ENCODE measurements around the gene RPRD1B.
"Not testable (repeated sequence)": the region's sequence is repeated elsewhere in the genome, so short reads cannot be mapped to it uniquely, and the experiment has no call there.

Gene RPRD1B

GRCh38 chr20:38076548-38076947, 43.0 kb downstream of the RPRD1B start:
- DNase-seq, result no peak

- DNase-seq, result no peak
These were observed 44.5 kb downstream of the RPRD1B start for GRCh38 chr20:38078084-38078483.

DNA sequence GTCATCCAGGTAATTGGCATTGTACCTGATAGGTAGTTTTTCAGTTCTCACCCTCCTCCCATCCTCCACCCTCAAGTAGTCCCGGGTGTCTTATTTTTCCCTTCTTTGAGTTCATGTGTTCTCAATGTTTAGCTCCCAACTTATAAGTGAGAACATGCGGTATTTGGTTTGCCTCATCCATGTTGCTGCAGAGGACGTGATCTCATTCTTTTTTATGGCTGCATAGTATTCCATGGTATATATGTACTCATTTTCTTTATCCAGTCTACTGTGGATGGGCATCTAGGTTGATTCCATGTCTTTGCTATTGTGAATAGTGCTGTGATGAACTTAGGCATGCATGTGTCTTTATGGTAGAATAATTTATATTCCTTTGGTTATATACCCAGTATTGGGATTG, 45.8 kb downstream of the RPRD1B start:
- DNase-seq, result no peak

DNA sequence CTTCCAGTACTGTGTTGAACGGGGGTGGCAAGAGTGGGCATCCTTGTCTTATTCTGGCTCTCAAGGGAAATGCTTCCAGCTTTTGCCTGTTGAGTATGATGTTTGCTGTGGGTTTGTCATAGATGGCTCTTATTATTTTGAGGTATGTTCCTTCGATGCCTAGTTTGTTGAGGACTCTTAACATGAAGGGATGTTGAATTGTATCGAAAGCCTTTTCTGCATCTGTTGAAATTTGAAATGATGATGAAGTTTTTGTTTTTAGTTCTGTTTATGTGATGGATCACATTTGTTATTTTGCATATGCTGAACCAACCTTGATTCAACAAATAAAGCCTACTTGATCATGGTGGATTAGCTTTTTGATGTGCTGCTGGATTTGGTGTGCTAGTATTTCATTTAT, 48.0 kb downstream of the RPRD1B start:
- no peak for DNase-seq

- DNase-seq, result no peak
These were observed 49.3 kb downstream of the RPRD1B start for GRCh38 chr20:38082894-38083293.

- DNase-seq, result no peak
These were observed 49.9 kb downstream of the RPRD1B start for GRCh38 chr20:38083338-38084048.

DNA sequence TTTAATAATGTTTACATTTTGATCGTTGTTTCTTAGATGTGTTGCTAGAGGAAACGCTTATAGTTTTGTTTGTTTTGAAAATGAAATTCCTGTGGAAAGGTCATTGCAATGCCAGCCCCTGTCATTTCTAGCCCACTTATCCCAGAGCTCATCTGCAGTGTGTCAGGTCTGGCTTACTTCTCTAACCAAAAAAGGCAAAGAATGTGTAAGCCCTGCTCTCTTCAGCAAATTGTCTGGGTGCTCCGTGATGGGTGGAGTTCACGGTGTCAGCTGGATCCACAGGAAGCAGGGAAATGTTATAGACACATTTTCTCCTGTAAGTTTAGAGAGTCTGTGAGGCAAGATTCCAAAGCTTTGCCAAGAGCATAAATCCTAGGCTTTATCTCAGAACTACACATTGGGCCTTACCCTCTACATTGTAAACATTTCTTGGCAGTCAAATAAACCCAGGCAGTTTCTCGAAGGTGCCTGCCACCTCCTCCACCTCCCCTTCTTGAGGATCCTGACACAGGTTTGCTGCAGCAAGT, 50.9 kb downstream of the RPRD1B start:
- peak; percentile 71 for DNase-seq

DNA sequence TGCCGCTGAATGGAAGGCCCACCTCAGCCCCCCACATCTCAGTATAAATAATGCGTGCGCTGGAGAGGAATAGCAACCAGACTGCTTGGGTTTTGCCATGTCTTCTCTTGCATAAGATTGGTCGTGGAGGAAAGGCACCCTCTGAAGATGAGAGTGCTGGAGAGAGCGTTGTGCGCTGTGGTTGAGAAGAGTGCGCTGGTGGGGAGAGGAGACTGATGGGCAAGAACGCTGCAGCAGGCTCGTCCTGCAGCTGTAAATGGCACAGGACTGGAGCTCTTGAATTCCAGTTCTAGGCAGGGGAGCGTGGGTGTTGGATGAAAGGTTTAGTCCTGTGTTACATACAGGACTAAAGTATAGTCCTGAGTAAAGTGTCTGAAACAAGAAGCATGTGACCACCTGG, 51.5 kb downstream of the RPRD1B start:
- no peak for DNase-seq

DNA sequence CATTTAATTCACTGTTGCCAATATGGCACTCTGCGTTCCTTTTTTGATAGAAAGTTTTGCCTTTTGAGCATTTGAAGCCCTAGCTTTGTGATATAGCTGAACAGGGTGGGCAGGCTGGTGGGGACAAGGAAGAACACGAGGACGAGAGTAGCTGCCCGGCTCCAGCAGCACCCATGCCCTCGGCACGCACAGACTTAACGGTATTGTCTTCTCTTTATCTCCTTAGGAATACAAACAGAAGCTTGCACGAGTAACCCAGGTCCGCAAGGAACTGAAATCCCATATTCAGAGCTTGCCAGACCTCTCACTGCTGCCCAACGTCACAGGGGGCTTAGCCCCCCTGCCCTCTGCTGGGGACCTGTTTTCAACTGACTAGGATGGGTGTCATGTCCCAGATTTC, 56.0 kb downstream of the RPRD1B start:
- no peak for DNase-seq

DNA sequence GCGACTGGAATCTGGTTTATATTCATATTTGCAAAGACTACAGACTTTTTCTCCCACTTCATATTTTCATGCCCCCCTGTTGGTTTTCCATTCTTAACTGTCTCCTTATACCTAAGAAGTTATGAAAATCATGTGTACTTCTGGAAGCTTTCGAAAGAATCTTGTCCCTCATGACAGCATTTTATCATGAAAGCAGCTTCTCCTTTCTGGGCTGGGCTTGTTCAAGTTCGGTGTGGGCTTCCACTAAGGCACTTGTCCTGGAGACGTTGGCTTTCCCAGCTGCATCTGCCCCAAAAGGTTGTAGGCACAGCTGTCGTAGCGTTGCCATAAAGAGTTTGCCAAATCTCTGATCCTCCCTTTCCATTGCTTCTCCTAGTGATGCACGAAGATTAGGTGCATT, 56.5 kb downstream of the RPRD1B start:
- DNase-seq, result no peak

- DNase-seq, result no peak
These were observed 58.1 kb downstream of the RPRD1B start for GRCh38 chr20:38091441-38092216.

DNA sequence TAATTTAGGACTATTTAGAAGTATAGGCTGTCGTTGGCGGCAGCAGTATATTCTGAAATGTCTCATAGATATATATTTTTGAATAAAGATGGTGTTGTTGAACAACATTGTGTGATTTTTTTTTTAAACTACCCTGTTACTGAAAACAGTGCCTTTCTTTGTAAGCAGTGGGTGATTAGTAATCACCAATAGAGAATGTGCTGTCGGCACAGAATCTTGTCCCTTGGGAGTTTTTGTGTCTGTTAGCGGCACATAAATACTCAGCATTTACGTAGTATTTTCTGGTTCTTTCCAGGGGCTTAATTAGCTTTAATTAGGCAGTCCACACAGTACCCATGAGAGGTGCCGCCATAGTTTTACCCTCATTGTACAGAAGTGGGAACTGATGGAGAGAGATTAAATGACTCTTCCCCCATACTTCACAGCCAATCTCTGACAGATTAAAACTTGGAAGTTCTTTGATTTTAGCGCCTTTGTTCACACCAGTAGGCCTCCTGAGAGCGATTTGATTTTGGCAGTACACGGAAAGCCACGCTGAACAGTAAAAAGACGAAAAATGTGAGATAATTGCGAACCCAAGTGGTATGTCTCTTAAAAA, 58.8 kb downstream of the RPRD1B start:
- no peak for DNase-seq

GRCh38 chr20:38092915-38093314, 59.4 kb downstream of the RPRD1B start:
- no peak for DNase-seq

- no peak for DNase-seq
These were observed 60.1 kb downstream of the RPRD1B start for GRCh38 chr20:38093641-38094077.

GRCh38 chr20:38094373-38094891, 60.9 kb downstream of the RPRD1B start:
- DNase-seq, result peak; percentile 27

DNA sequence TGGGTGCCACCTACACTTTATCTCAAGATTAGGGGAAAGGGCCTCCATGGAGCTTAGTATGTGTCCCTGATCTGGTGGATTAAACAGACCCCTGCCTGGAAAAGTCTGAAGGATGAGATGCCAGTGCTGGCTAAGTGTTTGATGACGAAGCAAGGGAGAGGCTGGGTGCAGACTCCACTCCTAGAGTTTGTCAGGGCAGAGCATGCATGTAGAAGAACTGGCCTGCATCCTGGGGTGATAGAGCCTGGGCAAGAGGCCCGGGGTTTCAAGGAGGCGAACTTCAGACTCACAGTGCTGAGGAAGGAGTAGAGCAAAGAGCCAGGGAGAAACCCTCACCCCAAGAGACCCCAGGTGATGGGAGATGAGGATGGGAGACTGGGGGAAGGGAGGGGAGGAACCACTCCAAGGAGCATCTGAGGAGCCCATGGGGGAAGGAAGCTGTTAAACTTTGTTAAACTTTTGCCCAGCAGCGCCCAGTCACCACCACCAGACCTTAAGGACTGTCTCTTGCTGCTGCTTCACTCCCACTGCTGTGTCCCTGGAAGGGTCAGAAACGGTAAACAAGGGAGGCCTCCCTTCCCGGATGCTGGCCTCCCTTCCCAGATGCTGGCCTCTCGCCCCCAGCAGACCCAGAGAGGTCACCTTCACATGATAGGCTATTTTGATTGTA, 61.6 kb downstream of the RPRD1B start:
- DNase-seq, result no peak

DNA sequence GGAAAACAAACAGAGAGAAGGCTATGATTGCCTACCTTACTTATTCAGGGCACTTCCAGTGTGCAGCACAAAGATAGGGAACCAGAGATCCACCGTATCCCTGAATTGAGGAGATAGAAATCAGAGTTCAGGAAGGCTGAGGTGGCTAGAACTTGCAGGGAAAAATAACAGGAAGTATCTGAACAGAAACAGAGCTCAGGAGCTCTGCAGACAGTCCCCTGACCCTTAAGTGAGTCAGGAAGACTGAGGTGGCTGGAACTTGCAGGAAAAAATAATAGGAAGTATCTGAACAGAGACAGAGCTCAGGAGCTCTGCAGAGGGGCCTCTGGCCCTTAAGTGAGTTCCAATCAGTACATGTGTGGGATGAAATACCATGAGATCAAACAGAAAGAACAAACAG, 65.4 kb downstream of the RPRD1B start:
- DNase-seq, result no peak

GRCh38 chr20:38102206-38102605, 68.7 kb downstream of the RPRD1B start:
- DNase-seq, result not testable (repeated sequence)

DNA sequence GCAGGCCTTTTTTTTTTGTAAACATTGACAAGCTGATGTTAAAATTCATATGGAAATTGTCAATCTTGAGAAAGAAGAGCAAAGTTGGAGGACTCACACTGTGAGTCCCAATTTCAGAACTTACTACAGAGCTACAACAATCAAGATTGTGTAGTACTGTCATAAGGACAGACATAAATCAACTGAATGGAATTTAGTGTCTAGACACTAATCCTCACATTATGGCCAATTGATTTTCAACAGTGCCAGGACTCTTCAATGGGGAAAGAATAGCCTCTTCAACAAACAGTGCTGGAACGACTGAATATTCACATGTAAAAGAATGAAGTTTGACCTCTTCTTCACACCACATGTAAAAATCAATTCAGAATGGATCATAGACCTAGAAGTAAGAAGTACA, 70.7 kb downstream of the RPRD1B start:
- DNase-seq, result no peak

DNA sequence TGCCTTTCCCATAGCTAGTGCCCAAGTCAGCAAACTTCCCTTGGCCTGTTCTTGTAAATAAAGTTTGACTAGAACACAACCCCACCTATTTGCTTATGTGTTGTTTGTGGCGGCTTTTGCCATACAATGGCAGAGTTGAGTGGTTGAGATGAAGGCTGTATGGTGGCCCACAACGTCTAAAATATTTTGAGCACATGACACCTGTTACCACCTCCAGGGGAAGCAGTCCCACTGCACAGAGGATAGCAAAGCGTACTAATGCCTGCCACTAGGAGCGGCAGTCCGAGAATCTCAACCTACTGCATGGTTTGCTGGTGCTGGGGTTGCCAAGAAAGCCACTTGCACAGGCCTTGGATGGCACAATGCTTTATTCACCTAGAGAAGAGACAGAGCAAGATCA, 72.9 kb downstream of the RPRD1B start:
- no peak for DNase-seq

GRCh38 chr20:38107386-38107785, 73.8 kb downstream of the RPRD1B start:
- not testable (repeated sequence) for DNase-seq

GRCh38 chr20:38107916-38108315, 74.4 kb downstream of the RPRD1B start:
- not testable (repeated sequence) for DNase-seq

DNA sequence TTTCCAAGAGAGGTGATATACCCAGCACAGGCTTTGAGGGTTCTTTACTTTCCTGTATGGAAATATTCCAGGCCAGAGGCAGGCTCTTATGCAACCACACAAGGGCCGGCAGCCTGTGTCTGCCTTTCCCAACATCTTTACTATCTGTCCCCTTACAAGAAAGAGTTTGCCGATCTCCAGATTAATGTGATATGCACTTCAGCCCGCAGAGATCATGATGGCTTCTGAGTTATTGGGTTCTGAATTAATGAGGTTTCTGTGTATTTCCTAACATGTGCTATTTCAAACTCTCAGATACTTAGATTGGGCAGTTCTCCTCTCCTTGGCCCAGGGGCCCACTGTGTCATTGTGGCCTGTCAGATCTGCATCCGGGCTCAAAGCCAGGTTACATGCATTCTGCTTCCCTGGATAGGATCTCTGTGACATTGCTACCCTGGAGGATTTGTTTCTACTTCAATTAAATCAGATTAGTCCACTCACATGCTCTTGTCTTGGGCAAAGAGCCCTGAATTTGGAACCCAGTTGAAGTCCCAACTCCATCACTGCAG, 75.0 kb downstream of the RPRD1B start:
- DNase-seq, result no peak
